Measurements from ENCODE around the gene COL19A1. TPM values are rescaled to one million over a fixed set of nuclear protein-coding genes. Genes with fewer than 3 reads are reported as not detected.

COL19A1 gene
- polyA plus RNA-seq, 1 donor (not counting 4 experiments of a cell fraction or from before 2014, with no cell fraction given): not detected

- FAIRE-seq (no peak), DNase-seq (ENCODE audit: low read depth, low spot score) (no peak)
- H3K79me2 ChIP-seq (ENCODE audit: control insufficient read depth, insufficient read depth, low read length): no peaks in the 10 kb centered on the region
- no peak overlapping the region for H3K4me3 ChIP-seq (ENCODE audit: control insufficient read depth in 2 of 3, extremely low read depth in 1 of 3, insufficient read depth in 2 of 3, low read depth in 1 of 3, low read length in 3 of 3)
- no peak overlapping the region for H2AFZ ChIP-seq (ENCODE audit: control insufficient read depth, low read length)
- dilution Hi-C loops (cut with MboI; ENCODE audit: extremely low pct_ligation_motif_present, low sequenced_read_pairs): no loop called here
- H3K9ac ChIP-seq (ENCODE audit: control insufficient read depth, extremely low read depth, insufficient read depth, low read length): no peak overlapping the region
- no peaks in the 10 kb centered on the region for H3K9me3 ChIP-seq (ENCODE audit: control insufficient read depth, low read depth, low read length)
- no peaks in the 10 kb centered on the region for H3K4me1 ChIP-seq (ENCODE audit: control insufficient read depth, extremely low read depth, insufficient read depth, low read length)
- H4K20me1 ChIP-seq (ENCODE audit: control insufficient read depth, extremely low read depth, insufficient read depth, low read length): no peaks in the 10 kb centered on the region
- H3K4me2 ChIP-seq (ENCODE audit: control insufficient read depth, extremely low read depth, insufficient read depth, low read depth, low read length): no peak overlapping the region
- no peaks in the 10 kb centered on the region for H3K36me3 ChIP-seq (ENCODE audit: control insufficient read depth in 2 of 2, extremely low read depth in 1 of 2, insufficient read depth in 2 of 2, low read length in 2 of 2)
- no peak overlapping the region for H3K27ac ChIP-seq (ENCODE audit: control insufficient read depth, insufficient read depth, low read length)
- TF ChIP-seq EZH2 (IDR thresholded peaks at IDR 0.05; ENCODE audit: low read length): no peak
- no peak for TF ChIP-seq CTCF (optimal IDR thresholded peaks at IDR 0.05 in 1 of 3, IDR thresholded peaks at IDR 0.05 in 1 of 3, conservative IDR thresholded peaks at IDR 0.05 in 1 of 3; ENCODE audit: extremely low read depth in 1 of 3, insufficient read depth in 2 of 3, low read length in 3 of 3)
- no peaks in the 10 kb centered on the region for H3K9me1 ChIP-seq (ENCODE audit: control insufficient read depth, extremely low read depth, insufficient read depth, low read length)
- no peaks in the 10 kb centered on the region for H3K27me3 ChIP-seq (ENCODE audit: control insufficient read depth, extremely low read depth, insufficient read depth, low read length)
These were observed 314.0 kb downstream of the COL19A1 start for GRCh38 chr6:70180183-70180900.

- no peaks in the 10 kb centered on the region for H3K9me3 ChIP-seq (ENCODE audit: control insufficient read depth, low read depth, low read length)
These were observed 314.7 kb downstream of the COL19A1 start for GRCh38 chr6:70180901-70181599.

More at GRCh38 chr6:70180901-70181599, 314.7 kb downstream of the COL19A1 start:
- H3K4me2 ChIP-seq (ENCODE audit: control insufficient read depth, extremely low read depth, insufficient read depth, low read depth, low read length): no peak overlapping the region
- H3K9ac ChIP-seq (ENCODE audit: control insufficient read depth, extremely low read depth, insufficient read depth, low read length): no peak overlapping the region
- DNase-seq (ENCODE audit: low read depth, low spot score) (no peak), FAIRE-seq (no peak)
- no peaks in the 10 kb centered on the region for H3K9me1 ChIP-seq (ENCODE audit: control insufficient read depth, extremely low read depth, insufficient read depth, low read length)
- dilution Hi-C loops (cut with MboI; ENCODE audit: extremely low pct_ligation_motif_present, low sequenced_read_pairs): no loop called here
- H3K4me1 ChIP-seq (ENCODE audit: control insufficient read depth, extremely low read depth, insufficient read depth, low read length): no peaks in the 10 kb centered on the region
- no peak overlapping the region for H3K27ac ChIP-seq (ENCODE audit: control insufficient read depth, insufficient read depth, low read length)
- H3K36me3 ChIP-seq (ENCODE audit: control insufficient read depth in 2 of 2, extremely low read depth in 1 of 2, insufficient read depth in 2 of 2, low read length in 2 of 2): no peaks in the 10 kb centered on the region
- TF ChIP-seq EZH2 (IDR thresholded peaks at IDR 0.05; ENCODE audit: low read length): no peak
- TF ChIP-seq CTCF (optimal IDR thresholded peaks at IDR 0.05 in 1 of 3, IDR thresholded peaks at IDR 0.05 in 1 of 3, conservative IDR thresholded peaks at IDR 0.05 in 1 of 3; ENCODE audit: extremely low read depth in 1 of 3, insufficient read depth in 2 of 3, low read length in 3 of 3): no peak
- H4K20me1 ChIP-seq (ENCODE audit: control insufficient read depth, extremely low read depth, insufficient read depth, low read length): no peaks in the 10 kb centered on the region
- no peak overlapping the region for H3K4me3 ChIP-seq (ENCODE audit: control insufficient read depth in 2 of 3, extremely low read depth in 1 of 3, insufficient read depth in 2 of 3, low read depth in 1 of 3, low read length in 3 of 3)
- H3K79me2 ChIP-seq (ENCODE audit: control insufficient read depth, insufficient read depth, low read length): no peaks in the 10 kb centered on the region
- H2AFZ ChIP-seq (ENCODE audit: control insufficient read depth, low read length): no peak overlapping the region
- no peaks in the 10 kb centered on the region for H3K27me3 ChIP-seq (ENCODE audit: control insufficient read depth, extremely low read depth, insufficient read depth, low read length)

Data from keratinocyte (primary cell).